Activated T-cell treated with anti-CD3 and anti-CD28 coated beads for 24 hours (primary cell): ENCODE data around the gene MYH15.

Experiments
- DNase-seq: peaks from one replicate; pipeline ENCODE4 v3.0.0-alpha.2; 2020; ENCODE audit warnings: low read depth

MYH15 gene

GRCh38 chr3:108510496-108510895 is at the start of gene MYH15:
TSS of gene MYH15 (minus strand) at chr3:108510596. CDS start at chr3:108510530, 66 bp downstream.
- DNase-seq: no peak

GRCh38 chr3:108555966-108556581 is 45.7 kb upstream of the MYH15 start:
- no peak for DNase-seq

- no peak for DNase-seq
Observed at GRCh38 chr3:108554913-108555571, 44.6 kb upstream of the MYH15 start.

GRCh38 chr3:108554229-108554628 is 43.8 kb upstream of the MYH15 start:
- DNase-seq: no peak

GRCh38 chr3:108552267-108553159 is 42.1 kb upstream of the MYH15 start:
- DNase-seq: no peak

- no peak for DNase-seq
Observed at GRCh38 chr3:108548886-108549285, 38.5 kb upstream of the MYH15 start.

- no peak for DNase-seq
Observed at GRCh38 chr3:108548304-108548703, 37.9 kb upstream of the MYH15 start.

- DNase-seq: no peak
Observed at GRCh38 chr3:108546692-108547091, 36.3 kb upstream of the MYH15 start.

GRCh38 chr3:108546247-108546646 is 35.9 kb upstream of the MYH15 start:
- no peak for DNase-seq

GRCh38 chr3:108538083-108538482 is 27.7 kb upstream of the MYH15 start:
- no peak for DNase-seq

GRCh38 chr3:108528459-108529252 is 18.3 kb upstream of the MYH15 start:
- no peak for DNase-seq

GRCh38 chr3:108527817-108528216 is 17.4 kb upstream of the MYH15 start:
- no peak for DNase-seq

- DNase-seq: no peak
Observed at GRCh38 chr3:108527109-108527508, 16.7 kb upstream of the MYH15 start.

GRCh38 chr3:108525971-108526370 is 15.6 kb upstream of the MYH15 start:
- no peak for DNase-seq

GRCh38 chr3:108525256-108525655 is 14.9 kb upstream of the MYH15 start:
- no peak for DNase-seq

- no peak for DNase-seq
Observed at GRCh38 chr3:108524537-108524936, 14.1 kb upstream of the MYH15 start.

- no peak for DNase-seq
Observed at GRCh38 chr3:108518895-108519294, 8.5 kb upstream of the MYH15 start.

GRCh38 chr3:108516881-108517280 is 6.5 kb upstream of the MYH15 start:
- DNase-seq: no peak

GRCh38 chr3:108513961-108514360 is 3.6 kb upstream of the MYH15 start:
- no peak for DNase-seq

GRCh38 chr3:108512671-108513070 is 2.3 kb upstream of the MYH15 start:
- no peak for DNase-seq

- no peak for DNase-seq
Observed at GRCh38 chr3:108511490-108511889, 1.1 kb upstream of the MYH15 start.

GRCh38 chr3:108511055-108511454 is 659 bp upstream of the MYH15 start:
- DNase-seq: no peak
